Colonic mucosa (tissue), 4 donors: ENCODE data around the gene ARHGEF3. TPM values are rescaled to one million over a fixed set of nuclear protein-coding genes. Genes with fewer than 3 reads are reported as not detected.

Source experiments
- DNase-seq: peaks from one replicate; pipeline ENCODE4 v3.0.0-alpha.2; 2020
- H3K27ac ChIP-seq: fragments of 200-600 bp; one replicate; pipeline ENCODE4 v1.8.0; 2021
- H3K27me3 ChIP-seq: fragments of 200-600 bp; one replicate; pipeline ENCODE4 v1.8.0; 2021
- H3K36me3 ChIP-seq: fragments of 200-600 bp; one replicate; pipeline ENCODE4 v1.8.0; 2021
- H3K4me1 ChIP-seq: fragments of 200-600 bp; one replicate; pipeline ENCODE4 v1.8.0; 2021; ENCODE audit warnings: mild to moderate bottlenecking
- H3K4me3 ChIP-seq: fragments of 200-600 bp; one replicate; pipeline ENCODE4 v1.8.0; 2021
- H3K9ac ChIP-seq, 2 donors: one replicate each; pipeline ENCODE4 v1.7.0; 2013; ENCODE audit warnings: control low read depth in 2 of 2, low read depth in 2 of 2, low read length in 2 of 2
- H3K9me3 ChIP-seq: fragments of 200-600 bp; one replicate; pipeline ENCODE4 v1.8.0; 2021
- CTCF ChIP-seq: fragments of 200-600 bp; IDR thresholded peaks from one replicate; pipeline ENCODE4 v1.8.0; 2022; ENCODE audit warnings: antibody characterized with exemption, mild to moderate bottlenecking
- intact Hi-C: fragments of 100-400 bp; cut with DNase I; formaldehyde crosslinking; loops from one replicate; pipeline ENCODE4 v1.14.1; 2022
- total RNA-seq, 2 donors: library from RNA; stranded (reverse); fragmentation: NEBNext Ultra II Directional in 1 of 2; extraction: Animal tissue kit (Norgen Biotek cat#: 25700) in 1 of 2; gene quantifications; one replicate each; pipeline ENCODE4 v1.2.1, GENCODE V29; 2021
- donor health status: healthy.
- donor health status: DM: no; HTN: no; CAD: no.
- donor health status: DM: no; HTN: no; CAD: no.

Gene ARHGEF3
- total RNA-seq, 2 donors from 2014 or later = 10.2 to 14.7 TPM

GRCh38 chr3:56818156-56818985 lies 16.6 kb upstream of the ARHGEF3 start:
- Histone ChIP-seq H3K4me3 (no peak overlapping the region), H3K36me3 (no peaks in the 10 kb centered on the region), H3K27ac (no peak overlapping the region), H3K4me1 (no peaks in the 10 kb centered on the region), H3K27me3 (no peaks in the 10 kb centered on the region), H3K9me3 (no peaks in the 10 kb centered on the region), H3K9ac (no peak overlapping the region)
- TF ChIP-seq CTCF = no peak
- no peak for DNase-seq
- intact Hi-C loops = no loop called here

- no peak overlapping the region for H3K27ac ChIP-seq
- H3K9me3 ChIP-seq = no peaks in the 10 kb centered on the region
- no peaks in the 10 kb centered on the region for H3K27me3 ChIP-seq
- DNase-seq = no peak
- intact Hi-C loops = no loop called here
- no peak overlapping the region for H3K9ac ChIP-seq
- H3K4me1 ChIP-seq = no peaks in the 10 kb centered on the region
- H3K36me3 ChIP-seq = no peaks in the 10 kb centered on the region
- TF ChIP-seq CTCF = no peak
- no peak overlapping the region for H3K4me3 ChIP-seq
Measured at GRCh38 chr3:56817646-56818045, 15.9 kb upstream of the ARHGEF3 start.

GRCh38 chr3:56816061-56816460 lies 14.3 kb upstream of the ARHGEF3 start:
- no peak overlapping the region for H3K4me3 ChIP-seq

GRCh38 chr3:56815589-56815988 lies 13.8 kb upstream of the ARHGEF3 start:
- TF ChIP-seq CTCF = no peak
- intact Hi-C loops = no loop called here
- no peaks in the 10 kb centered on the region for H3K9me3 ChIP-seq
- no peaks in the 10 kb centered on the region for H3K27me3 ChIP-seq
- no peaks in the 10 kb centered on the region for H3K4me1 ChIP-seq
- H3K36me3 ChIP-seq = no peaks in the 10 kb centered on the region
- DNase-seq = no peak
- H3K27ac ChIP-seq = no peak overlapping the region
- H3K4me3 ChIP-seq = no peak overlapping the region
- no peak overlapping the region for H3K9ac ChIP-seq

More at GRCh38 chr3:56816061-56816460, 14.3 kb upstream of the ARHGEF3 start:
- H3K36me3 ChIP-seq = no peaks in the 10 kb centered on the region
- no peak overlapping the region for H3K9ac ChIP-seq
- H3K27ac ChIP-seq = no peak overlapping the region
- no peak for DNase-seq
- no peaks in the 10 kb centered on the region for H3K4me1 ChIP-seq
- no peaks in the 10 kb centered on the region for H3K9me3 ChIP-seq
- intact Hi-C loops = no loop called here
- no peaks in the 10 kb centered on the region for H3K27me3 ChIP-seq
- TF ChIP-seq CTCF = no peak

- no peaks in the 10 kb centered on the region for H3K27me3 ChIP-seq
- no peak overlapping the region for H3K4me3 ChIP-seq
- no peaks in the 10 kb centered on the region for H3K36me3 ChIP-seq
- no peaks in the 10 kb centered on the region for H3K9me3 ChIP-seq
- TF ChIP-seq CTCF = no peak
- H3K9ac ChIP-seq = no peak overlapping the region
- H3K27ac ChIP-seq = no peak overlapping the region
- no peak for DNase-seq
- intact Hi-C loops = no loop called here
- H3K4me1 ChIP-seq = no peaks in the 10 kb centered on the region
Measured at GRCh38 chr3:56813653-56813960, 11.9 kb upstream of the ARHGEF3 start.
